ENCODE data around the gene SENP5.
A peak's percentile ranks its signal among the peaks of the same experiment; 100 is the strongest.
"Not testable (repeated sequence)": the region's sequence is repeated elsewhere in the genome, so short reads cannot be mapped to it uniquely, and the experiment has no call there.

SENP5 gene

GRCh38 chr3:196867507-196868296, at the start of gene SENP5:
Gene SENP5, plus strand, starts transcription at chr3:196867920. Its CDS starts 17,262 bp downstream, at chr3:196885182.
- peak; percentile 57 to 87 (median 70) for DNase-seq

GRCh38 chr3:196821806-196822355, 45.8 kb upstream of the SENP5 start:
- no peak for DNase-seq

- not testable (repeated sequence) for DNase-seq
Measured at GRCh38 chr3:196829651-196830050, 38.1 kb upstream of the SENP5 start.

GRCh38 chr3:196835086-196835485, 32.6 kb upstream of the SENP5 start:
- DNase-seq: no peak

- not testable (repeated sequence) for DNase-seq
Measured at GRCh38 chr3:196836626-196837025, 31.1 kb upstream of the SENP5 start.

GRCh38 chr3:196837819-196838420, 29.8 kb upstream of the SENP5 start:
- DNase-seq: peak; percentile 5 to 57 (median 40)

GRCh38 chr3:196839351-196839750, 28.4 kb upstream of the SENP5 start:
- not testable (repeated sequence) for DNase-seq

- no peak for DNase-seq
Measured at GRCh38 chr3:196842567-196843434, 24.9 kb upstream of the SENP5 start.

- no peak for DNase-seq
Measured at GRCh38 chr3:196843435-196844110, 24.1 kb upstream of the SENP5 start.

- DNase-seq: not testable (repeated sequence)
Measured at GRCh38 chr3:196844235-196845219, 23.2 kb upstream of the SENP5 start.

- not testable (repeated sequence) for DNase-seq
Measured at GRCh38 chr3:196848375-196848774, 19.3 kb upstream of the SENP5 start.

- no peak for DNase-seq
Measured at GRCh38 chr3:196849180-196849741, 18.5 kb upstream of the SENP5 start.

- not testable (repeated sequence) for DNase-seq
Measured at GRCh38 chr3:196863000-196863399, 4.7 kb upstream of the SENP5 start.

GRCh38 chr3:196867155-196867506, 589 bp upstream of the SENP5 start:
- no peak for DNase-seq

GRCh38 chr3:196868297-196868661, 559 bp downstream of the SENP5 start:
- no peak for DNase-seq

GRCh38 chr3:196872316-196872715, 4.6 kb downstream of the SENP5 start:
- DNase-seq: no peak

- not testable (repeated sequence) for DNase-seq
Measured at GRCh38 chr3:196874511-196875094, 6.9 kb downstream of the SENP5 start.

- no peak for DNase-seq
Measured at GRCh38 chr3:196875258-196875657, 7.5 kb downstream of the SENP5 start.

- DNase-seq: no peak
Measured at GRCh38 chr3:196883361-196883760, 15.6 kb downstream of the SENP5 start.

- DNase-seq: no peak
Measured at GRCh38 chr3:196886144-196886543, 18.4 kb downstream of the SENP5 start.
